Central memory CD4-positive, alpha-beta T cell (primary cell): ENCODE data around the gene INAFM1.

Experiments
- DNase-seq: peaks from one replicate; pipeline ENCODE4 v3.0.0; 2022
- total RNA-seq, 3 experiments: gene quantifications; one replicate each; lab custom pipeline; 2026; lab: John Stamatoyannopoulos, UW

INAFM1 gene
- 2.5 to 6.8 (median 4.1) reads per million in 3 experiments for total RNA-seq

GRCh38 chr19:47274071-47274890, at the start of gene INAFM1:
TSS of gene INAFM1 (plus strand) at chr19:47274885. CDS start at chr19:47274920, 35 bp downstream.
- DNase-seq: peak; percentile 98

- DNase-seq: peak; percentile 80
Measured at GRCh38 chr19:47225746-47226425, 48.8 kb upstream of the INAFM1 start.

GRCh38 chr19:47226426-47227351, 48.0 kb upstream of the INAFM1 start:
- peak; percentile 28 for DNase-seq

- peak; percentile 19 for DNase-seq
Measured at GRCh38 chr19:47227352-47228167, 47.1 kb upstream of the INAFM1 start.

GRCh38 chr19:47228168-47228936, 46.3 kb upstream of the INAFM1 start:
- peak; percentile 39 for DNase-seq

GRCh38 chr19:47228937-47229675, 45.6 kb upstream of the INAFM1 start:
- peak; percentile 49 for DNase-seq

- peak; percentile 25 for DNase-seq
Measured at GRCh38 chr19:47229676-47230053, 45.0 kb upstream of the INAFM1 start.

- peak; percentile 79 for DNase-seq
Measured at GRCh38 chr19:47230054-47230920, 44.4 kb upstream of the INAFM1 start.

GRCh38 chr19:47230921-47231214, 43.8 kb upstream of the INAFM1 start, which contains the start of gene BBC3:
TSS of gene BBC3 (minus strand) at chr19:47231199. CDS start at chr19:47228431, 2,768 bp downstream.
- DNase-seq: no peak

GRCh38 chr19:47231215-47232054, 43.2 kb upstream of the INAFM1 start:
- peak; percentile 87 for DNase-seq

GRCh38 chr19:47232422-47233211, 42.1 kb upstream of the INAFM1 start:
- DNase-seq: no peak

- no peak for DNase-seq
Measured at GRCh38 chr19:47236072-47236675, 38.5 kb upstream of the INAFM1 start.

- DNase-seq: peak; percentile 8
Measured at GRCh38 chr19:47239152-47239551, 35.5 kb upstream of the INAFM1 start.

GRCh38 chr19:47239610-47240296, 34.9 kb upstream of the INAFM1 start:
- peak; percentile 55 for DNase-seq

GRCh38 chr19:47240556-47240955, 34.1 kb upstream of the INAFM1 start:
- DNase-seq: no peak
